SK-N-SH (cell line): ENCODE results near the gene LBHD1.

ENCODE experiments used
- CTCF ChIP-seq: fragments of 200-600 bp; sonication (generic); IDR thresholded peaks from 2 replicates; pipeline ENCODE4 v1.6.1; 2017; ENCODE audit warnings: antibody characterized with exemption, mild to moderate bottlenecking, moderate library complexity
- EP300 ChIP-seq, 2 experiments: IDR thresholded peaks; 2 replicates each; pipeline versions ENCODE4 v1.4.0 to v1.6.1; 2012; ENCODE audit warnings: borderline replicate concordance in 1 of 2, low read depth in 1 of 2, low read length in 1 of 2
- FOXJ3 ChIP-seq: sonication (generic); formaldehyde crosslinking; IDR thresholded peaks from 2 replicates; pipeline ENCODE4 v1.5.1; 2020; ENCODE audit warnings: mild to moderate bottlenecking, missing genetic modification reagents
- GABPA ChIP-seq: IDR thresholded peaks from 2 replicates; pipeline ENCODE4 v1.4.0; 2012; ENCODE audit warnings: low read depth, mild to moderate bottlenecking
- GATA2 ChIP-seq: sonication (generic); formaldehyde crosslinking; IDR thresholded peaks from 2 replicates; pipeline ENCODE4 v1.5.0; 2020; ENCODE audit warnings: mild to moderate bottlenecking, missing genetic modification reagents
- PBX3 ChIP-seq: IDR thresholded peaks from 2 replicates; pipeline ENCODE4; 2012
- RFX5 ChIP-seq: IDR thresholded peaks from 2 replicates; pipeline ENCODE4 v1.6.1; 2012; ENCODE audit warnings: mild to moderate bottlenecking, improper control_type of control experiment, low read length
- RXRA ChIP-seq: IDR thresholded peaks from 2 replicates; pipeline ENCODE4 v1.4.0; 2012; ENCODE audit warnings: low read depth, mild to moderate bottlenecking, borderline replicate concordance
- TAF1 ChIP-seq: IDR thresholded peaks from 2 replicates; pipeline ENCODE4 v1.6.1; 2012; ENCODE audit warnings: low read depth, mild to moderate bottlenecking, low read length, moderate library complexity, borderline replicate concordance
- ZBTB33 ChIP-seq: IDR thresholded peaks from 2 replicates; pipeline ENCODE4 v1.4.0; 2012; ENCODE audit warnings: low read depth, borderline replicate concordance

GRCh38 chr11:62666259-62666926 lies 5.7 kb downstream of the LBHD1 start:
- TF ChIP-seq RXRA (no peak), CTCF (no peak), RFX5 (no peak), GATA2 (CRISPR knock-in tag) (no peak), ZBTB33 (no peak), PBX3 (no peak), GABPA (no peak), FOXJ3 (no peak; the same call in 1 of the 2 replicates), TAF1 (no peak; the same call in 1 of the 2 replicates), EP300 (IDR thresholded peaks at IDR 0.05; ENCODE audit: borderline replicate concordance in 1 of 2, low read depth in 1 of 2, low read length in 1 of 2) (no peak)
